GM18519 (cell line): ENCODE results near the gene LAMC3.
"Not testable (repeated sequence)": the region's sequence is repeated elsewhere in the genome, so short reads cannot be mapped to it uniquely, and the experiment has no call there.

Experiments
- ATAC-seq: cut with Tn5 transposase; IDR thresholded peaks from one replicate; pipeline ENCODE4 v1.9.1; 2021; ENCODE audit warnings: mild to moderate bottlenecking, moderate library complexity; ENCODE audit not compliant: unreplicated experiment, low FRiP score

The LAMC3 gene

GRCh38 chr9:131027048-131027871 lies 18.3 kb downstream of the LAMC3 start:
- no peak for ATAC-seq

- ATAC-seq, result no peak
Measured at GRCh38 chr9:131027872-131028179, 18.9 kb downstream of the LAMC3 start.

- no peak for ATAC-seq
Measured at GRCh38 chr9:131028221-131028884, 19.4 kb downstream of the LAMC3 start.

GRCh38 chr9:131028931-131029573 lies 20.1 kb downstream of the LAMC3 start:
- no peak for ATAC-seq

GRCh38 chr9:131029574-131029952 lies 20.6 kb downstream of the LAMC3 start:
- no peak for ATAC-seq

- no peak for ATAC-seq
Measured at GRCh38 chr9:131030239-131031004, 21.4 kb downstream of the LAMC3 start.

GRCh38 chr9:131031005-131031641 lies 22.1 kb downstream of the LAMC3 start:
- ATAC-seq, result no peak

GRCh38 chr9:131031642-131032005 lies 22.6 kb downstream of the LAMC3 start:
- ATAC-seq, result no peak

- ATAC-seq, result no peak
Measured at GRCh38 chr9:131032384-131032783, 23.4 kb downstream of the LAMC3 start.

GRCh38 chr9:131033269-131034224 lies 24.6 kb downstream of the LAMC3 start:
- no peak for ATAC-seq

- no peak for ATAC-seq
Measured at GRCh38 chr9:131034268-131034667, 25.3 kb downstream of the LAMC3 start.

- not testable (repeated sequence) for ATAC-seq
Measured at GRCh38 chr9:131034749-131035148, 25.8 kb downstream of the LAMC3 start.

GRCh38 chr9:131035548-131035947 lies 26.6 kb downstream of the LAMC3 start:
- no peak for ATAC-seq

- no peak for ATAC-seq
Measured at GRCh38 chr9:131036071-131036470, 27.1 kb downstream of the LAMC3 start.

GRCh38 chr9:131036529-131037334 lies 27.8 kb downstream of the LAMC3 start:
- ATAC-seq, result no peak

- no peak for ATAC-seq
Measured at GRCh38 chr9:131037335-131038255, 28.6 kb downstream of the LAMC3 start.

- ATAC-seq, result no peak
Measured at GRCh38 chr9:131038256-131039128, 29.5 kb downstream of the LAMC3 start.
